GM23338 (cell line): ENCODE data around the gene FCHO2. TPM values are rescaled to one million over a fixed set of nuclear protein-coding genes. Genes with fewer than 3 reads are reported as not detected.

Experiments used
- ATAC-seq: fragments of 200-7000 bp; cut with Tn5 transposase; 3 replicates; pipeline ENCODE4 v1.9.1; 2020
- DNase-seq: peaks from one replicate; pipeline ENCODE4 v3.0.0-alpha.2; 2015; ENCODE audit warnings: low spot score
- H2AFZ ChIP-seq: fragments of 200-600 bp; sonication (generic); 2 replicates; pipeline ENCODE4 v1.8.0; 2016; ENCODE audit warnings: antibody characterized with exemption, mild to moderate bottlenecking, moderate library complexity
- H3F3A ChIP-seq: fragments of 200-600 bp; sonication (generic); replicated peaks from 2 replicates; pipeline ENCODE4 v1.8.0; 2017; ENCODE audit warnings: antibody characterized with exemption, mixed run types, low read depth
- H3K27ac ChIP-seq: fragments of 200-600 bp; sonication (generic); 2 replicates; pipeline ENCODE4 v1.6.1; 2016; ENCODE audit warnings: low read depth
- H3K27me3 ChIP-seq: fragments of 200-600 bp; sonication (generic); 2 replicates; pipeline ENCODE4 v1.8.0; 2016; ENCODE audit warnings: mild to moderate bottlenecking, mixed run types, moderate library complexity; ENCODE audit not compliant: insufficient read depth
- H3K36me3 ChIP-seq: fragments of 200-600 bp; sonication (generic); 2 replicates; pipeline ENCODE4 v1.8.0; 2016; ENCODE audit warnings: mild to moderate bottlenecking; ENCODE audit not compliant: insufficient read depth
- H3K4me1 ChIP-seq: fragments of 200-600 bp; sonication (generic); 2 replicates; pipeline ENCODE4 v1.8.0; 2016; ENCODE audit warnings: mild to moderate bottlenecking, moderate library complexity; ENCODE audit not compliant: insufficient read depth
- H3K4me2 ChIP-seq: fragments of 200-600 bp; sonication (generic); 2 replicates; pipeline ENCODE4 v1.7.1; 2017; ENCODE audit warnings: mixed run types
- H3K4me3 ChIP-seq: fragments of 200-600 bp; sonication (generic); 2 replicates; pipeline ENCODE4 v1.6.1; 2016; ENCODE audit warnings: mixed run types
- H3K79me2 ChIP-seq: fragments of 200-600 bp; sonication (generic); replicated peaks from 2 replicates; pipeline ENCODE4 v1.8.0; 2017; ENCODE audit warnings: mild to moderate bottlenecking; ENCODE audit not compliant: insufficient read depth
- H3K9me2 ChIP-seq: fragments of 200-600 bp; sonication (generic); 2 replicates; pipeline ENCODE4 v1.8.0; 2017; ENCODE audit not compliant: insufficient read depth
- H4K20me1 ChIP-seq: fragments of 200-600 bp; sonication (generic); replicated peaks from 2 replicates; pipeline ENCODE4 v1.8.0; 2017; ENCODE audit warnings: mild to moderate bottlenecking; ENCODE audit not compliant: insufficient read depth
- H3K27ac Mint-ChIP-seq: 2 replicates; pipeline ENCODE4 v1.8.0; 2020; ENCODE audit warnings: inconsistent platforms, mild to moderate bottlenecking, moderate library complexity, mixed read lengths
- H3K27me3 Mint-ChIP-seq: 3 replicates; pipeline ENCODE4 v1.8.0; 2022; ENCODE audit warnings: low read depth, mild to moderate bottlenecking, moderate library complexity, mixed read lengths, inconsistent platforms; ENCODE audit not compliant: insufficient read depth, poor library complexity
- H3K36me3 Mint-ChIP-seq: 3 replicates; pipeline ENCODE4 v1.8.0; 2021; ENCODE audit warnings: low read depth, mild to moderate bottlenecking, inconsistent platforms, moderate library complexity, mixed read lengths
- H3K4me1 Mint-ChIP-seq: 3 replicates; pipeline ENCODE4 v1.8.0; 2020; ENCODE audit warnings: mild to moderate bottlenecking, inconsistent platforms, mixed read lengths
- H3K4me3 Mint-ChIP-seq: 3 replicates; pipeline ENCODE4 v1.8.0; 2021; ENCODE audit warnings: moderate library complexity, mild to moderate bottlenecking, inconsistent platforms, mixed read lengths
- H3K9me3 Mint-ChIP-seq: 3 replicates; pipeline ENCODE4 v1.8.0; 2020; ENCODE audit warnings: moderate library complexity, mild to moderate bottlenecking, inconsistent platforms, mixed read lengths
- ETS1 ChIP-seq: IDR thresholded peaks from 2 replicates; pipeline ENCODE4 v1.6.1; 2016; ENCODE audit warnings: antibody characterized with exemption
- EZH2 ChIP-seq: fragments of 200-600 bp; sonication (generic); IDR thresholded peaks from one replicate; pipeline ENCODE4 v1.8.0; 2017; ENCODE audit warnings: antibody characterized with exemption, mild to moderate bottlenecking, low read depth; ENCODE audit not compliant: unreplicated experiment
- NANOG ChIP-seq: IDR thresholded peaks from 2 replicates; pipeline ENCODE4 v1.6.1; 2016; ENCODE audit warnings: antibody characterized with exemption, borderline replicate concordance
- POLR2AphosphoS5 ChIP-seq: IDR thresholded peaks from 2 replicates; pipeline ENCODE4 v1.6.1; 2016; ENCODE audit warnings: antibody characterized with exemption, low read depth
- ZNF114 ChIP-seq: fragments of 250-450 bp; sonication (Bioruptor Pico); IDR thresholded peaks from 2 replicates; pipeline ENCODE4 v1.5.0; 2020; ENCODE audit warnings: mild to moderate bottlenecking, moderate library complexity
- ZNF462 ChIP-seq: fragments of 250-450 bp; sonication (Bioruptor Pico); IDR thresholded peaks from 2 replicates; pipeline ENCODE4 v1.5.0; 2020; ENCODE audit warnings: mild to moderate bottlenecking, moderate library complexity
- polyA plus RNA-seq: library from polyadenylated mRNA; unstranded; fragments of >200 nt; fragmentation: Nextera tagmentation; extraction: Ambion mirVana; gene quantifications from 2 replicates; pipeline ENCODE4 v1.2.1, GENCODE V29; 2016
- total RNA-seq: library from RNA; depleted of rRNA; stranded (reverse); fragments of >200 nt; shearing (Covaris generic); gene quantifications from 2 replicates; pipeline ENCODE4 v1.2.3, GENCODE V29; 2014
- TF ChIP-seq, protein P1 (sequence below): IDR thresholded peaks from one replicate; pipeline ENCODE4 v1.6.1; 2018; ENCODE audit warnings: antibody characterized with exemption; ENCODE audit not compliant: unreplicated experiment

The FCHO2 gene
- total and polyA plus RNA-seq, 2 experiments from 2014 or later, result 8.4 to 10.1 TPM

GRCh38 chr5:73094415-73094814 is 138.6 kb downstream of the FCHO2 start:
- H3K36me3 Mint-ChIP-seq, result no peaks in the 10 kb centered on the region
- ATAC-seq (no peak), DNase-seq (no peak)
- H3K9me3 Mint-ChIP-seq, result peaks cover 16% of the 10 kb centered on the region
- no peaks in the 10 kb centered on the region for H4K20me1 ChIP-seq
- no peak overlapping the region for H3K4me3 ChIP-seq
- H3F3A ChIP-seq, result no peaks in the 10 kb centered on the region
- H3K27ac Mint-ChIP-seq, result no peak overlapping the region
- no peak overlapping the region for H3K4me3 Mint-ChIP-seq
- no peaks in the 10 kb centered on the region for H3K4me1 ChIP-seq
- H3K9me2 ChIP-seq, result 0 out of 2 replicates have a peak, but pooled peaks cover 4% of the 10 kb centered on the region
- H3K27me3 Mint-ChIP-seq, result no peaks in the 10 kb centered on the region
- H3K36me3 ChIP-seq, result no peaks in the 10 kb centered on the region
- no peaks in the 10 kb centered on the region for H3K4me1 Mint-ChIP-seq
- no peak overlapping the region for H3K4me2 ChIP-seq
- H3K79me2 ChIP-seq, result no peaks in the 10 kb centered on the region
- no peak overlapping the region for H2AFZ ChIP-seq
- no peaks in the 10 kb centered on the region for H3K27me3 ChIP-seq
- no peak overlapping the region for H3K27ac ChIP-seq
- TF ChIP-seq NANOG, result no peak
- TF ChIP-seq ZNF462 (CRISPR knock-in tag), result no peak
- no peak for TF ChIP-seq EZH2
- no peak for TF ChIP-seq POLR2AphosphoS5
- no peak for TF ChIP-seq ETS1
- TF ChIP-seq, protein P1, sequence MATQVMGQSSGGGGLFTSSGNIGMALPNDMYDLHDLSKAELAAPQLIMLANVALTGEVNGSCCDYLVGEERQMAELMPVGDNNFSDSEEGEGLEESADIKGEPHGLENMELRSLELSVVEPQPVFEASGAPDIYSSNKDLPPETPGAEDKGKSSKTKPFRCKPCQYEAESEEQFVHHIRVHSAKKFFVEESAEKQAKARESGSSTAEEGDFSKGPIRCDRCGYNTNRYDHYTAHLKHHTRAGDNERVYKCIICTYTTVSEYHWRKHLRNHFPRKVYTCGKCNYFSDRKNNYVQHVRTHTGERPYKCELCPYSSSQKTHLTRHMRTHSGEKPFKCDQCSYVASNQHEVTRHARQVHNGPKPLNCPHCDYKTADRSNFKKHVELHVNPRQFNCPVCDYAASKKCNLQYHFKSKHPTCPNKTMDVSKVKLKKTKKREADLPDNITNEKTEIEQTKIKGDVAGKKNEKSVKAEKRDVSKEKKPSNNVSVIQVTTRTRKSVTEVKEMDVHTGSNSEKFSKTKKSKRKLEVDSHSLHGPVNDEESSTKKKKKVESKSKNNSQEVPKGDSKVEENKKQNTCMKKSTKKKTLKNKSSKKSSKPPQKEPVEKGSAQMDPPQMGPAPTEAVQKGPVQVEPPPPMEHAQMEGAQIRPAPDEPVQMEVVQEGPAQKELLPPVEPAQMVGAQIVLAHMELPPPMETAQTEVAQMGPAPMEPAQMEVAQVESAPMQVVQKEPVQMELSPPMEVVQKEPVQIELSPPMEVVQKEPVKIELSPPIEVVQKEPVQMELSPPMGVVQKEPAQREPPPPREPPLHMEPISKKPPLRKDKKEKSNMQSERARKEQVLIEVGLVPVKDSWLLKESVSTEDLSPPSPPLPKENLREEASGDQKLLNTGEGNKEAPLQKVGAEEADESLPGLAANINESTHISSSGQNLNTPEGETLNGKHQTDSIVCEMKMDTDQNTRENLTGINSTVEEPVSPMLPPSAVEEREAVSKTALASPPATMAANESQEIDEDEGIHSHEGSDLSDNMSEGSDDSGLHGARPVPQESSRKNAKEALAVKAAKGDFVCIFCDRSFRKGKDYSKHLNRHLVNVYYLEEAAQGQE, result no peak
- no peak for TF ChIP-seq ZNF114 (CRISPR knock-in tag)
